ENCODE measurements around the gene PXDN. TPM values are rescaled to one million over a fixed set of nuclear protein-coding genes. Genes with fewer than 3 reads are reported as not detected.
"Not testable (repeated sequence)": the region's sequence is repeated elsewhere in the genome, so short reads cannot be mapped to it uniquely, and the experiment has no call there.

Gene PXDN
- total RNA-seq, 1 experiment from 2014 or later, result 96.1 TPM

DNA sequence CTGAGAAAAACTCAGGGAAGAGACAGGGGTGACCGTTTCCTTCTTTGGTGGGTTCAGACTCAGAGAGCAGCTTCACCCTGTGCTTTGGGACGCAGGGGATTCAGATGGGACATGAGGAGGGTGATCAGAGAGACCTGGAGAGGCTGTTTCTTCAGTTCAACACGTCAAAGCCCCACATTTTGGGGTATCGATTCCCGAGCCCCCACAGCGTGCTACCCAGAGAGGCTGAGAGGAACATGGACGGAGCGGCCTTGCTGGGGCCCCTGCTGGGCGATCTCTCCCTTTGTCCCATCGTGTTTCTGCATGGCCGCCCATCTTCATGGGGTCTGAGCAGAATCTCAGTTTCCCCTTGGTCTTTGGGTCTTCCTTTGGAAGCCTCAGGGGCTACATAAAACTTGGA lies 38.2 kb upstream of the PXDN start:
- no peaks in the 10 kb centered on the region for H3K36me3 Mint-ChIP-seq (ENCODE audit: insufficient read depth, unreplicated experiment)
- BruUV-seq (replicated peaks), result no TSS peak
- no peak overlapping the region for H3K4me3 Mint-ChIP-seq (ENCODE audit: unreplicated experiment)
- no peak overlapping the region for H3K27ac Mint-ChIP-seq (ENCODE audit: low read depth, unreplicated experiment)
- TF ChIP-seq CTCF (IDR thresholded peaks at IDR 0.05; ENCODE audit: unreplicated experiment), result no peak
- POLR2A ChIA-PET, result no interaction called here
- CTCF ChIA-PET, result interaction anchor here (4.8 kb wide), 1 partner anchor 13 kb away, joined by 32 read pairs; no protein-coding TSS in a partner anchor
- H3K4me1 Mint-ChIP-seq (ENCODE audit: insufficient read depth, unreplicated experiment), result no peaks in the 10 kb centered on the region
- peaks cover 42% of the 10 kb centered on the region for H3K27me3 Mint-ChIP-seq (ENCODE audit: insufficient read depth, unreplicated experiment)
- intact Hi-C loops (cut with micrococcal nuclease), result no loop called here
- DNase-seq (ENCODE audit: unreplicated experiment), result no peak
- H3K9me3 Mint-ChIP-seq (ENCODE audit: unreplicated experiment), result no peaks in the 10 kb centered on the region

DNA sequence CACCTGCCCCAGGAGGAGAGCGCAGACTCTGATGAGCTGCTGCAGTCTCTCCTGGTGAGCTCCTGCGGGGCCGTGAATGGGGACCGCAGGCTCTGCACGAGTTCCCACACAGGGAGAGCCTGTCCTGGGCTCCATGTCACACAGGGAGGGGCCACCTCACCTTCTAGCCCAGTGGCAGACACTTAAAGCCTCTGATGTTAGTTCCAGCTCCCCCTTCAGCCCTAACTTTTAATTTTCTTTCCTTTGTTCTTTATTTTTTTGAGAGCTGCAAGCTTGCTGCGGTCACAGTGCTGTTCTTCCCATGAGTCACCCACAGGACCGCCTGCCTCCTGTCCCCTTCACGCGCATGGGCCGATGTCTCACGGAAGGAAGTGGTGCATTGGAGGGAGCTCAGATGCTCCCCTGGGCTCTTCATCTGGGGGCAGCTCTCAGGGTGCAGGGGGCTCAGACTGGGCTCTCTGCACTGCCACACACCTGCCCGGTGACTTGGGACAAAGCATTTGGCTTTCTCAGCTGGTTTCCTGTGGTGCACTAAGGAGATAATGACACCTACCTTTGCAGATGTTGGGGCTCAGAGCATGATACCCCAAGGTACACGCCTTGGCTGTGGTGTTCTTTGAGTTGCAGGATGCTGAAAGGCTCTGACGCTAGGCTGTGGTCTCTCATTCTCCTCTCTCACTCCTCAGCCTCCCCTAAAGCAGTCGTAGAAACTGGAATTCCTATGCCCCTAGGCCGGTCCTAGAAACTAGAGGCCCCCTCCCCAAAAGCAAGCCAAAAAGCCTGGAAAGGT lies 37.2 kb upstream of the PXDN start:
- Mint-ChIP-seq H3K36me3 (ENCODE audit: insufficient read depth, unreplicated experiment) (no peaks in the 10 kb centered on the region), H3K9me3 (ENCODE audit: unreplicated experiment) (no peaks in the 10 kb centered on the region), H3K27me3 (ENCODE audit: insufficient read depth, unreplicated experiment) (peaks cover 44% of the 10 kb centered on the region), H3K4me1 (ENCODE audit: insufficient read depth, unreplicated experiment) (no peaks in the 10 kb centered on the region), H3K27ac (ENCODE audit: low read depth, unreplicated experiment) (no peak overlapping the region), H3K4me3 (ENCODE audit: unreplicated experiment) (no peak overlapping the region)
- intact Hi-C loops (cut with micrococcal nuclease), result no loop called here
- ChIA-PET CTCF (interaction anchor here (4.8 kb wide), 1 partner anchor 12 kb away, joined by 32 read pairs; no protein-coding TSS in a partner anchor), POLR2A (no interaction called here)
- BruUV-seq (replicated peaks), result no TSS peak
- DNase-seq (ENCODE audit: unreplicated experiment), result no peak
- no peak for TF ChIP-seq CTCF (IDR thresholded peaks at IDR 0.05; ENCODE audit: unreplicated experiment)

- ChIA-PET POLR2A (no interaction called here), CTCF (interaction anchor here (4.8 kb wide), 1 partner anchor 11 kb away, joined by 32 read pairs; no protein-coding TSS in a partner anchor)
- Mint-ChIP-seq H3K27ac (ENCODE audit: low read depth, unreplicated experiment) (no peak overlapping the region), H3K4me1 (ENCODE audit: insufficient read depth, unreplicated experiment) (no peaks in the 10 kb centered on the region), H3K9me3 (ENCODE audit: unreplicated experiment) (no peaks in the 10 kb centered on the region), H3K4me3 (ENCODE audit: unreplicated experiment) (no peak overlapping the region), H3K36me3 (ENCODE audit: insufficient read depth, unreplicated experiment) (no peaks in the 10 kb centered on the region), H3K27me3 (ENCODE audit: insufficient read depth, unreplicated experiment) (peaks cover 44% of the 10 kb centered on the region)
- BruUV-seq (replicated peaks), result no TSS peak
- no peak for TF ChIP-seq CTCF (IDR thresholded peaks at IDR 0.05; ENCODE audit: unreplicated experiment)
- no peak for DNase-seq (ENCODE audit: unreplicated experiment)
- intact Hi-C loops (cut with micrococcal nuclease), result no loop called here
Observed at GRCh38 chr2:1780693-1781092, 36.4 kb upstream of the PXDN start.

GRCh38 chr2:1780054-1780453 lies 35.7 kb upstream of the PXDN start:
- H3K4me1 Mint-ChIP-seq (ENCODE audit: insufficient read depth, unreplicated experiment); H3K9me3 Mint-ChIP-seq (ENCODE audit: unreplicated experiment); intact Hi-C loops (cut with micrococcal nuclease); H3K4me3 Mint-ChIP-seq (ENCODE audit: unreplicated experiment); DNase-seq (ENCODE audit: unreplicated experiment); H3K27ac Mint-ChIP-seq (ENCODE audit: low read depth, unreplicated experiment); BruUV-seq (replicated peaks); CTCF ChIA-PET; POLR2A ChIA-PET; H3K36me3 Mint-ChIP-seq (ENCODE audit: insufficient read depth, unreplicated experiment): not testable (repeated sequence)
- peaks cover 44% of the 10 kb centered on the region for H3K27me3 Mint-ChIP-seq (ENCODE audit: insufficient read depth, unreplicated experiment)
